Stimulated activated CD8-positive, alpha-beta memory T cell treated with anti-CD3 and anti-CD28 coated beads, Interleukin-12 subunit alpha, Interleukin-12 subunit beta, amount 100 ng/mL, for 1 hour (primary cell): Measurements from ENCODE around the gene HDAC4.

Experiments
- DNase-seq: peaks from one replicate; pipeline ENCODE4 v3.0.0-alpha.2; 2020; ENCODE audit warnings: low read depth

Gene HDAC4

GRCh38 chr2:239139566-239139965 lies 261.3 kb downstream of the HDAC4 start:
- no peak for DNase-seq

GRCh38 chr2:239139101-239139500 lies 261.7 kb downstream of the HDAC4 start:
- DNase-seq = no peak

- DNase-seq = no peak
Measured at GRCh38 chr2:239138610-239139009, 262.2 kb downstream of the HDAC4 start.

- DNase-seq = no peak
Measured at GRCh38 chr2:239137898-239138283, 262.9 kb downstream of the HDAC4 start.

- no peak for DNase-seq
Measured at GRCh38 chr2:239137165-239137897, 263.5 kb downstream of the HDAC4 start.

GRCh38 chr2:239136762-239137161 lies 264.1 kb downstream of the HDAC4 start:
- no peak for DNase-seq

- no peak for DNase-seq
Measured at GRCh38 chr2:239136203-239136602, 264.6 kb downstream of the HDAC4 start.

- DNase-seq = no peak
Measured at GRCh38 chr2:239135531-239135930, 265.3 kb downstream of the HDAC4 start.

- no peak for DNase-seq
Measured at GRCh38 chr2:239133945-239134570, 266.8 kb downstream of the HDAC4 start.

GRCh38 chr2:239132786-239133185 lies 268.0 kb downstream of the HDAC4 start:
- no peak for DNase-seq

GRCh38 chr2:239132156-239132709 lies 268.6 kb downstream of the HDAC4 start:
- DNase-seq = no peak

GRCh38 chr2:239131521-239131920 lies 269.3 kb downstream of the HDAC4 start:
- DNase-seq = no peak

- DNase-seq = no peak
Measured at GRCh38 chr2:239130786-239131325, 270.0 kb downstream of the HDAC4 start.

- DNase-seq = no peak
Measured at GRCh38 chr2:239130041-239130440, 270.8 kb downstream of the HDAC4 start.

- no peak for DNase-seq
Measured at GRCh38 chr2:239129147-239129920, 271.5 kb downstream of the HDAC4 start.

- no peak for DNase-seq
Measured at GRCh38 chr2:239128706-239129105, 272.1 kb downstream of the HDAC4 start.

- DNase-seq = no peak
Measured at GRCh38 chr2:239127513-239127912, 273.3 kb downstream of the HDAC4 start.

- DNase-seq = no peak
Measured at GRCh38 chr2:239125726-239126675, 274.8 kb downstream of the HDAC4 start.

GRCh38 chr2:239124152-239124899 lies 276.5 kb downstream of the HDAC4 start:
- no peak for DNase-seq

- DNase-seq = no peak
Measured at GRCh38 chr2:239122421-239123110, 278.3 kb downstream of the HDAC4 start.
